H1 (cell line): ENCODE measurements around the gene ESRP2. TPM values are rescaled to one million over a fixed set of nuclear protein-coding genes. Genes with fewer than 3 reads are reported as not detected.

ENCODE experiments used
- CTCF ChIA-PET: fragments of 300-600 bp; sonication (Branson Sonifier 250); formaldehyde crosslinking; loops from one replicate; lab custom pipeline; 2021; ENCODE audit not compliant: partially characterized antibody; lab: Charles Lee
- POLR2A ChIA-PET: fragments of 300-600 bp; sonication (Branson Sonifier 250); formaldehyde crosslinking; loops from one replicate; lab custom pipeline; 2021; ENCODE audit warnings: inconsistent platforms; ENCODE audit not compliant: partially characterized antibody; lab: Charles Lee
- DNase-seq, 2 experiments: peaks; one replicate each; pipeline versions ENCODE4 v3.0.0 to v3.0.0-alpha.2; 2010 to 2022; ENCODE audit warnings: low spot score in 2 of 2, low read depth in 1 of 2, mixed read lengths in 1 of 2
- FAIRE-seq: peaks from 2 replicates; lab custom pipeline; 2011; peaks lifted over from hg19 to GRCh38; lab: Jason Lieb, UNC
- H2AFZ ChIP-seq: 2 replicates; pipeline ENCODE4 v1.8.1; 2012; ENCODE audit warnings: low read length, inconsistent platforms
- H2AK5ac ChIP-seq: 2 replicates; pipeline ENCODE4 v1.6.1; 2013; ENCODE audit warnings: low read depth, low read length
- H2BK120ac ChIP-seq: replicated peaks from 2 replicates; pipeline ENCODE3; 2013; ENCODE audit warnings: low read depth, low read length, inconsistent platforms
- H2BK12ac ChIP-seq: 2 replicates; pipeline ENCODE4 v1.6.1; 2013; ENCODE audit warnings: low read depth, low read length
- H2BK15ac ChIP-seq: 2 replicates; pipeline ENCODE4 v1.6.1; 2013; ENCODE audit warnings: low read length
- H2BK20ac ChIP-seq: 2 replicates; pipeline ENCODE4 v1.6.1; 2013; ENCODE audit warnings: low read length
- H2BK5ac ChIP-seq: 2 replicates; pipeline ENCODE4 v1.6.1; 2013; ENCODE audit warnings: low read depth, low read length
- H3K14ac ChIP-seq: 2 replicates; pipeline ENCODE4 v1.6.1; 2013; ENCODE audit warnings: inconsistent platforms; ENCODE audit not compliant: insufficient read length
- H3K18ac ChIP-seq: 2 replicates; pipeline ENCODE4 v1.6.1; 2013; ENCODE audit warnings: low read length; ENCODE audit errors: extremely low read depth
- H3K23ac ChIP-seq: 2 replicates; pipeline ENCODE4 v1.6.1; 2013; ENCODE audit warnings: inconsistent platforms; ENCODE audit not compliant: insufficient read length
- H3K23me2 ChIP-seq: 2 replicates; pipeline ENCODE4 v1.6.1; 2013; ENCODE audit warnings: low read depth, low read length
- H3K27ac ChIP-seq: 2 replicates; pipeline ENCODE4 v1.6.1; 2011; ENCODE audit warnings: low read depth, low read length, inconsistent platforms
- H3K27me3 ChIP-seq, 4 experiments: replicated peaks in 1 of 4; 1 replicate in 1 of 4; 2 replicates in 3 of 4; pipeline versions ENCODE4 v1.6.1 to v1.8.1; 2011 to 2013; ENCODE audit warnings: low read length in 3 of 4, mild to moderate bottlenecking in 3 of 4, inconsistent platforms in 2 of 4, mixed read lengths in 2 of 4, moderate library complexity in 1 of 4; ENCODE audit not compliant: control insufficient read depth in 3 of 4, insufficient read depth in 3 of 4; ENCODE audit errors: extremely low read depth in 1 of 4
- H3K36me3 ChIP-seq, 4 experiments: 2 replicates each; pipeline versions ENCODE4 v1.6.1 to v1.8.1; 2011 to 2013; ENCODE audit warnings: mild to moderate bottlenecking in 4 of 4, low read length in 3 of 4, moderate library complexity in 2 of 4, control low read depth in 1 of 4, inconsistent platforms in 1 of 4; ENCODE audit not compliant: insufficient read depth in 4 of 4, control insufficient read depth in 2 of 4
- H3K4ac ChIP-seq: replicated peaks from 2 replicates; pipeline ENCODE3; 2013; ENCODE audit warnings: low read length, low read depth, mixed read lengths, inconsistent platforms; ENCODE audit not compliant: insufficient read length
- H3K4me1 ChIP-seq, 4 experiments: replicated peaks in 1 of 4; 1 replicate in 1 of 4; 2 replicates in 3 of 4; pipeline versions ENCODE4 v1.6.1 to v1.8.1; 2011 to 2013; ENCODE audit warnings: low read length in 3 of 4, inconsistent platforms in 2 of 4, mixed read lengths in 1 of 4; ENCODE audit not compliant: insufficient read depth in 4 of 4, control insufficient read depth in 3 of 4
- H3K4me2 ChIP-seq, 2 experiments: 2 replicates each; pipeline versions ENCODE4 v1.6.1 to v1.8.1; 2011 to 2013; ENCODE audit warnings: low read depth in 2 of 2, low read length in 2 of 2, control low read depth in 1 of 2, inconsistent platforms in 1 of 2, mild to moderate bottlenecking in 1 of 2; ENCODE audit not compliant: insufficient read depth in 1 of 2
- H3K4me3 ChIP-seq, 4 experiments: fragments of 200-600, 300-600 bp in 1 of 4; sonication (generic), shearing (Covaris generic), sonication (Bioruptor Twin) in 1 of 4; 2 replicates each; pipeline versions ENCODE4 v1.5.1 to v1.8.1; 2011 to 2016; ENCODE audit warnings: low read length in 4 of 4, low read depth in 3 of 4, control low read depth in 2 of 4, inconsistent platforms in 2 of 4, mild to moderate bottlenecking in 2 of 4, mixed read lengths in 1 of 4, moderate library complexity in 1 of 4; ENCODE audit not compliant: insufficient read depth in 2 of 4; ENCODE audit errors: extremely low read depth in 1 of 4
- H3K56ac ChIP-seq: replicated peaks from 2 replicates; pipeline ENCODE3; 2013; ENCODE audit warnings: low read depth, mild to moderate bottlenecking, mixed read lengths, low read length, inconsistent platforms; ENCODE audit not compliant: insufficient read length
- H3K79me1 ChIP-seq: 2 replicates; pipeline ENCODE4 v1.6.1; 2013; ENCODE audit warnings: low read depth, low read length, control low read depth
- H3K79me2 ChIP-seq, 2 experiments: 2 replicates each; pipeline versions ENCODE4 v1.6.1 to v1.8.1; 2012 to 2013; ENCODE audit warnings: low read length in 2 of 2, mild to moderate bottlenecking in 2 of 2, inconsistent platforms in 1 of 2; ENCODE audit not compliant: insufficient read depth in 2 of 2, control insufficient read depth in 1 of 2
- H3K9ac ChIP-seq, 4 experiments: replicated peaks in 1 of 4; 1 replicate in 1 of 4; 2 replicates in 3 of 4; pipeline versions ENCODE4 v1.6.1 to v1.8.1; 2011 to 2013; ENCODE audit warnings: low read depth in 3 of 4, low read length in 3 of 4, control low read depth in 2 of 4, mild to moderate bottlenecking in 2 of 4, moderate library complexity in 2 of 4, inconsistent platforms in 1 of 4; ENCODE audit errors: extremely low read depth in 1 of 4
- H3K9me3 ChIP-seq, 2 experiments: 2 replicates each; pipeline versions ENCODE4 v1.6.1 to v1.8.1; 2012 to 2013; ENCODE audit warnings: mild to moderate bottlenecking in 2 of 2, moderate library complexity in 2 of 2, control low read depth in 1 of 2, inconsistent platforms in 1 of 2, low read depth in 1 of 2, low read length in 1 of 2, mixed read lengths in 1 of 2; ENCODE audit not compliant: insufficient read depth in 2 of 2
- H4K20me1 ChIP-seq, 2 experiments: replicated peaks in 1 of 2; 2 replicates each; pipeline versions ENCODE3 to v1.8.1; 2011 to 2013; ENCODE audit warnings: inconsistent platforms in 2 of 2, low read length in 2 of 2, mild to moderate bottlenecking in 1 of 2; ENCODE audit not compliant: insufficient read depth in 2 of 2, control insufficient read depth in 1 of 2
- H4K5ac ChIP-seq: 2 replicates; pipeline ENCODE4 v1.6.1; 2013; ENCODE audit warnings: low read length, low read depth, mixed read lengths, inconsistent platforms; ENCODE audit not compliant: insufficient read length
- H4K8ac ChIP-seq: 2 replicates; pipeline ENCODE4 v1.8.0; 2013; ENCODE audit warnings: mild to moderate bottlenecking, moderate library complexity, low read length, inconsistent platforms; ENCODE audit not compliant: insufficient read depth; ENCODE audit errors: extremely low read depth
- H4K91ac ChIP-seq: replicated peaks from 2 replicates; pipeline ENCODE3; 2013; ENCODE audit warnings: low read length, mixed read lengths, inconsistent platforms; ENCODE audit not compliant: insufficient read length
- ATF3 ChIP-seq: IDR thresholded peaks from 2 replicates; pipeline ENCODE4 v1.6.1; 2011; ENCODE audit warnings: low read depth, mild to moderate bottlenecking, low read length; ENCODE audit not compliant: insufficient read depth
- BACH1 ChIP-seq: IDR thresholded peaks from 2 replicates; pipeline ENCODE4 v1.6.1; 2012; ENCODE audit warnings: low read length, improper control_type of control experiment
- CTBP2 ChIP-seq: IDR thresholded peaks from 2 replicates; pipeline ENCODE4 v1.7.0; 2011; ENCODE audit warnings: borderline replicate concordance, mild to moderate bottlenecking, moderate library complexity, mixed read lengths, low read length; ENCODE audit not compliant: insufficient read depth, insufficient read length
- MAX ChIP-seq: IDR thresholded peaks from 2 replicates; pipeline ENCODE4 v1.6.1; 2012; ENCODE audit warnings: inconsistent platforms
- RXRA ChIP-seq: IDR thresholded peaks from 2 replicates; pipeline ENCODE4 v1.6.1; 2011; ENCODE audit warnings: low read depth, mild to moderate bottlenecking, low read length, moderate library complexity; ENCODE audit not compliant: insufficient read depth
- SIN3A ChIP-seq, 2 experiments: IDR thresholded peaks in 1 of 2; conservative IDR thresholded peaks in 1 of 2; 2 replicates each; pipeline ENCODE4 v1.6.1; 2011 to 2012; ENCODE audit warnings: low read length in 2 of 2, improper control_type of control experiment in 1 of 2, low read depth in 1 of 2, mild to moderate bottlenecking in 1 of 2
- WGBS, 2 experiments: shearing (Covaris generic) in 1 of 2; methylation state at CpG; one replicate each; pipeline versions ENCODE4 v1.1.6 to v1.1.7; 2013 to 2015; ENCODE audit warnings: low lambda C conversion rate in 2 of 2, mixed read lengths in 2 of 2, inconsistent platforms in 1 of 2, low coverage in 1 of 2, missing lambda C conversion rate in 1 of 2; ENCODE audit not compliant: insufficient replicate concordance in 2 of 2, insufficient coverage in 1 of 2, insufficient read length in 1 of 2; ENCODE audit errors: extremely low coverage in 1 of 2, missing lambda C conversion rate in 1 of 2; 5-methylcytosine and 5-hydroxymethylcytosine counted together
- polyA plus RNA-seq, 7 experiments: library from polyadenylated mRNA; depleted of rRNA in 3 of 7; stranded (reverse) in 5 of 7; unstranded in 2 of 7; fragments of >200 nt in 5 of 7; fragments of 200-250 nt in 2 of 7; gene quantifications; 1 replicate in 5 of 7; 2 replicates in 1 of 7; 4 replicates in 1 of 7; pipeline versions ENCODE4 v1.2.1 to v1.2.3, GENCODE V29; 2011 to 2013; ENCODE audit warnings: missing spikeins in 2 of 7, mixed read lengths in 2 of 7
- total RNA-seq: library from RNA; stranded (reverse); fragmentation: NEBNext Ultra II Directional; extraction: Animal tissue kit (Norgen Biotek cat#: 25700); gene quantifications from 2 replicates; pipeline ENCODE4 v1.2.1, GENCODE V29; 2021

ESRP2 gene
- total and polyA plus RNA-seq, 2 of the 8 experiments (the other 6 are each of a cell fraction or from before 2014, with no cell fraction given) = 35.1 to 45.8 TPM

- no peak overlapping the region for H2BK120ac ChIP-seq
- no peaks in the 10 kb centered on the region for H3K23me2 ChIP-seq
- H3K79me1 ChIP-seq = no peaks in the 10 kb centered on the region
- no peak for TF ChIP-seq SIN3A (conservative IDR thresholded peaks at IDR 0.05 in 1 of 2, IDR thresholded peaks at IDR 0.05 in 1 of 2; ENCODE audit: low read depth in 1 of 2, low read length in 2 of 2)
- no peak for TF ChIP-seq ATF3
- no peak for TF ChIP-seq CTBP2
- TF ChIP-seq MAX = no peak
- no peak for TF ChIP-seq BACH1
- no peak for TF ChIP-seq RXRA
- no peak overlapping the region for H3K27ac ChIP-seq
- 94% methylated on average over 18 of the region's 18 CpGs; no CpG with 5 or more reads in 1 of the 2 experiments for WGBS, 2 experiments
- H2AK5ac ChIP-seq = no peak overlapping the region
- no peaks in the 10 kb centered on the region for H3K79me2 ChIP-seq
- no peak overlapping the region for H3K4ac ChIP-seq
- H3K56ac ChIP-seq = no peak overlapping the region
- no peak overlapping the region for H2BK5ac ChIP-seq
- no peak overlapping the region for H3K4me3 ChIP-seq
- H2BK20ac ChIP-seq = no peak overlapping the region
- DNase-seq (no peak), FAIRE-seq (no peak)
- H2AFZ ChIP-seq = no peak overlapping the region
- H3K18ac ChIP-seq = no peak overlapping the region
- CTCF ChIA-PET = interaction anchor here (0.6 to 1.1 kb wide), 5 partner anchors 8 to 56 kb away, joined by 3 to 4 read pairs (median 3); partner anchors contain the start of genes PRMT7 and SLC7A6OS
- no peak overlapping the region for H3K23ac ChIP-seq
- H4K91ac ChIP-seq = no peak overlapping the region
- POLR2A ChIA-PET = interaction anchor here (0.6 to 0.8 kb wide), 2 partner anchors 41 to 407 kb away, joined by 3 read pairs; no protein-coding TSS in a partner anchor
- H4K8ac ChIP-seq = no peak overlapping the region
- H3K4me1 ChIP-seq = no peaks in the 10 kb centered on the region; a peak in 1 of 7 replicates
- peaks cover 0 to 4% (median 2%) of the 10 kb centered on the region in 4 experiments; a peak in 5 of 8 replicates for H3K36me3 ChIP-seq
- no peak overlapping the region for H3K14ac ChIP-seq
- H3K4me2 ChIP-seq = no peak overlapping the region
- H4K20me1 ChIP-seq = peaks cover 0 to 2% of the 10 kb centered on the region in 2 experiments
- H3K9ac ChIP-seq = no peak overlapping the region
- H2BK15ac ChIP-seq = no peak overlapping the region
- H4K5ac ChIP-seq = no peak overlapping the region
- no peaks in the 10 kb centered on the region for H3K9me3 ChIP-seq
- H3K27me3 ChIP-seq = no peaks in the 10 kb centered on the region
- H2BK12ac ChIP-seq = no peak overlapping the region
Observed at GRCh38 chr16:68255712-68256111, 19.8 kb upstream of the ESRP2 start.
